ENCODE data around the gene RAB18. TPM values are rescaled to one million over a fixed set of nuclear protein-coding genes. Genes with fewer than 3 reads are reported as not detected.

Gene RAB18
- total and polyA plus RNA-seq, 2 experiments from 2014 or later = 35.5 to 77.2 TPM

DNA sequence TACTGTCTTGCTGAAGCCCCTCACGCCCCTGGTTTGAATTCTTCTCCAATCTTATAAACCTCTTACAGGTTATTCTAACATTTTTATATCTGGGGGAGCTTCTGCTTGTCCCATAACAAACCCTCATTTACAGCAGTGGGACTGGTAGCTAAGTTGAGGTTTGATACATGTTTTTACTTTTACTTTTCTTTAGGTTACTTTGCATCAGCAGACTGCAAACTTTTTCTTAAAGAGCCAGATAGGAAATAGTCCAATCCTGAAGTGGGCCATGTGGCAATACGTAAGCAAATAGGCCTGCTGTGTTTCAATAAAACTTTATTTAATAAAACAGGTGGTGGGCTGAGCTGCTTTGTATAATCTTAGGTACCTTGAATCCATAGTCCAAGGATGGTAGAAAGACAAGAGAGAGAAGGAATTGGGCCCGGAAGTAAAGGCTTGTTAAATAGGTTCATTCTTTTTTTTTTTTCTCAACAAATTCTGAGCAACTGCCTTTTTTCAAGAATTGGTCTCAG, 27.3 kb downstream of the RAB18 start:
- no peak overlapping the region for H2AFZ ChIP-seq
- H3K36me3 ChIP-seq (ENCODE audit: insufficient read depth) = no peaks in the 10 kb centered on the region
- H4K20me1 ChIP-seq (replicated peaks; ENCODE audit: insufficient read depth) = no peaks in the 10 kb centered on the region
- H3K4me2 ChIP-seq = no peak overlapping the region
- no peaks in the 10 kb centered on the region; the same call in 1 of the 3 replicates for H3K36me3 Mint-ChIP-seq (ENCODE audit: low read depth)
- no peak for ATAC-seq
- peaks cover 12% of the 10 kb centered on the region; the same call in 1 of the 2 replicates for H3K4me1 ChIP-seq (ENCODE audit: insufficient read depth)
- no peaks in the 10 kb centered on the region for H3K27me3 ChIP-seq (ENCODE audit: insufficient read depth)
- H3K9me2 ChIP-seq (ENCODE audit: insufficient read depth) = no peaks in the 10 kb centered on the region
- peaks cover 27% of the 10 kb centered on the region for H3K4me1 Mint-ChIP-seq
- H3K27me3 Mint-ChIP-seq (ENCODE audit: insufficient read depth, low read depth, poor library complexity) = no peaks in the 10 kb centered on the region
- peak overlapping the region; percentile 89 for H3K27ac Mint-ChIP-seq
- no peaks in the 10 kb centered on the region for H3K9me3 Mint-ChIP-seq
- no peaks in the 10 kb centered on the region for H3F3A ChIP-seq (replicated peaks; ENCODE audit: low read depth)
- no peak overlapping the region for H3K27ac ChIP-seq (ENCODE audit: low read depth)
- no peak for TF ChIP-seq EZH2phosphoT487 (IDR thresholded peaks at IDR 0.05; ENCODE audit: unreplicated experiment)
- no peak for TF ChIP-seq ZNF114 (CRISPR knock-in tag; IDR thresholded peaks at IDR 0.05)
- TF ChIP-seq, protein P1, sequence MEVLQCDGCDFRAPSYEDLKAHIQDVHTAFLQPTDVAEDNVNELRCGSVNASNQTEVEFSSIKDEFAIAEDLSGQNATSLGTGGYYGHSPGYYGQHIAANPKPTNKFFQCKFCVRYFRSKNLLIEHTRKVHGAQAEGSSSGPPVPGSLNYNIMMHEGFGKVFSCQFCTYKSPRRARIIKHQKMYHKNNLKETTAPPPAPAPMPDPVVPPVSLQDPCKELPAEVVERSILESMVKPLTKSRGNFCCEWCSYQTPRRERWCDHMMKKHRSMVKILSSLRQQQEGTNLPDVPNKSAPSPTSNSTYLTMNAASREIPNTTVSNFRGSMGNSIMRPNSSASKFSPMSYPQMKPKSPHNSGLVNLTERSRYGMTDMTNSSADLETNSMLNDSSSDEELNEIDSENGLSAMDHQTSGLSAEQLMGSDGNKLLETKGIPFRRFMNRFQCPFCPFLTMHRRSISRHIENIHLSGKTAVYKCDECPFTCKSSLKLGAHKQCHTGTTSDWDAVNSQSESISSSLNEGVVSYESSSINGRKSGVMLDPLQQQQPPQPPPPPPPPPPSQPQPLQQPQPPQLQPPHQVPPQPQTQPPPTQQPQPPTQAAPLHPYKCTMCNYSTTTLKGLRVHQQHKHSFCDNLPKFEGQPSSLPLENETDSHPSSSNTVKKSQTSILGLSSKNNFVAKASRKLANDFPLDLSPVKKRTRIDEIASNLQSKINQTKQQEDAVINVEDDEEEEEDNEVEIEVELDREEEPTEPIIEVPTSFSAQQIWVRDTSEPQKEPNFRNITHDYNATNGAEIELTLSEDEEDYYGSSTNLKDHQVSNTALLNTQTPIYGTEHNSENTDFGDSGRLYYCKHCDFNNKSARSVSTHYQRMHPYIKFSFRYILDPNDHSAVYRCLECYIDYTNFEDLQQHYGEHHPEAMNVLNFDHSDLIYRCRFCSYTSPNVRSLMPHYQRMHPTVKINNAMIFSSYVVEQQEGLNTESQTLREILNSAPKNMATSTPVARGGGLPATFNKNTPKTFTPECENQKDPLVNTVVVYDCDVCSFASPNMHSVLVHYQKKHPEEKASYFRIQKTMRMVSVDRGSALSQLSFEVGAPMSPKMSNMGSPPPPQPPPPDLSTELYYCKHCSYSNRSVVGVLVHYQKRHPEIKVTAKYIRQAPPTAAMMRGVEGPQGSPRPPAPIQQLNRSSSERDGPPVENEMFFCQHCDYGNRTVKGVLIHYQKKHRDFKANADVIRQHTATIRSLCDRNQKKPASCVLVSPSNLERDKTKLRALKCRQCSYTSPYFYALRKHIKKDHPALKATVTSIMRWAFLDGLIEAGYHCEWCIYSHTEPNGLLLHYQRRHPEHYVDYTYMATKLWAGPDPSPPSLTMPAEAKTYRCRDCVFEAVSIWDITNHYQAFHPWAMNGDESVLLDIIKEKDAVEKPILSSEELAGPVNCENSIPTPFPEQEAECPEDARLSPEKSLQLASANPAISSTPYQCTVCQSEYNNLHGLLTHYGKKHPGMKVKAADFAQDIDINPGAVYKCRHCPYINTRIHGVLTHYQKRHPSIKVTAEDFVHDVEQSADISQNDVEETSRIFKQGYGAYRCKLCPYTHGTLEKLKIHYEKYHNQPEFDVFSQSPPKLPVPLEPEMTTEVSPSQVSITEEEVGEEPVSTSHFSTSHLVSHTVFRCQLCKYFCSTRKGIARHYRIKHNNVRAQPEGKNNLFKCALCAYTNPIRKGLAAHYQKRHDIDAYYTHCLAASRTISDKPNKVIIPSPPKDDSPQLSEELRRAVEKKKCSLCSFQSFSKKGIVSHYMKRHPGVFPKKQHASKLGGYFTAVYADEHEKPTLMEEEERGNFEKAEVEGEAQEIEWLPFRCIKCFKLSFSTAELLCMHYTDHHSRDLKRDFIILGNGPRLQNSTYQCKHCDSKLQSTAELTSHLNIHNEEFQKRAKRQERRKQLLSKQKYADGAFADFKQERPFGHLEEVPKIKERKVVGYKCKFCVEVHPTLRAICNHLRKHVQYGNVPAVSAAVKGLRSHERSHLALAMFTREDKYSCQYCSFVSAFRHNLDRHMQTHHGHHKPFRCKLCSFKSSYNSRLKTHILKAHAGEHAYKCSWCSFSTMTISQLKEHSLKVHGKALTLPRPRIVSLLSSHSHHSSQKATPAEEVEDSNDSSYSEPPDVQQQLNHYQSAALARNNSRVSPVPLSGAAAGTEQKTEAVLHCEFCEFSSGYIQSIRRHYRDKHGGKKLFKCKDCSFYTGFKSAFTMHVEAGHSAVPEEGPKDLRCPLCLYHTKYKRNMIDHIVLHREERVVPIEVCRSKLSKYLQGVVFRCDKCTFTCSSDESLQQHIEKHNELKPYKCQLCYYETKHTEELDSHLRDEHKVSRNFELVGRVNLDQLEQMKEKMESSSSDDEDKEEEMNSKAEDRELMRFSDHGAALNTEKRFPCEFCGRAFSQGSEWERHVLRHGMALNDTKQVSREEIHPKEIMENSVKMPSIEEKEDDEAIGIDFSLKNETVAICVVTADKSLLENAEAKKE (CRISPR knock-in tag; IDR thresholded peaks at IDR 0.05) = no peak
- TF ChIP-seq, protein P2, sequence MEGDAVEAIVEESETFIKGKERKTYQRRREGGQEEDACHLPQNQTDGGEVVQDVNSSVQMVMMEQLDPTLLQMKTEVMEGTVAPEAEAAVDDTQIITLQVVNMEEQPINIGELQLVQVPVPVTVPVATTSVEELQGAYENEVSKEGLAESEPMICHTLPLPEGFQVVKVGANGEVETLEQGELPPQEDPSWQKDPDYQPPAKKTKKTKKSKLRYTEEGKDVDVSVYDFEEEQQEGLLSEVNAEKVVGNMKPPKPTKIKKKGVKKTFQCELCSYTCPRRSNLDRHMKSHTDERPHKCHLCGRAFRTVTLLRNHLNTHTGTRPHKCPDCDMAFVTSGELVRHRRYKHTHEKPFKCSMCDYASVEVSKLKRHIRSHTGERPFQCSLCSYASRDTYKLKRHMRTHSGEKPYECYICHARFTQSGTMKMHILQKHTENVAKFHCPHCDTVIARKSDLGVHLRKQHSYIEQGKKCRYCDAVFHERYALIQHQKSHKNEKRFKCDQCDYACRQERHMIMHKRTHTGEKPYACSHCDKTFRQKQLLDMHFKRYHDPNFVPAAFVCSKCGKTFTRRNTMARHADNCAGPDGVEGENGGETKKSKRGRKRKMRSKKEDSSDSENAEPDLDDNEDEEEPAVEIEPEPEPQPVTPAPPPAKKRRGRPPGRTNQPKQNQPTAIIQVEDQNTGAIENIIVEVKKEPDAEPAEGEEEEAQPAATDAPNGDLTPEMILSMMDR (conservative IDR thresholded peaks at IDR 0.05; ENCODE audit: low read depth in 2 of 2) = no peak
- TF ChIP-seq NANOG (IDR thresholded peaks at IDR 0.05; ENCODE audit: borderline replicate concordance) = no peak
- no peak for TF ChIP-seq POLR2AphosphoS5 (IDR thresholded peaks at IDR 0.05; ENCODE audit: low read depth)
- no peak for DNase-seq (ENCODE audit: low spot score)
- H3K4me3 Mint-ChIP-seq = no peak overlapping the region
- peaks cover 23% of the 10 kb centered on the region; the same call in 1 of the 2 replicates for H3K79me2 ChIP-seq (replicated peaks; ENCODE audit: insufficient read depth)
- H3K4me3 ChIP-seq = no peak overlapping the region
